ENCODE results near the gene BCL3. TPM values are rescaled to one million over a fixed set of nuclear protein-coding genes. Genes with fewer than 3 reads are reported as not detected.
"Not testable (repeated sequence)": the region's sequence is repeated elsewhere in the genome, so short reads cannot be mapped to it uniquely, and the experiment has no call there.

BCL3 gene
- total RNA-seq, 1 donor from 2014 or later, result 67.6 TPM

- not testable (repeated sequence) for ATAC-seq
Measured at GRCh38 chr19:44721369-44721768, 27.1 kb upstream of the BCL3 start.

- ATAC-seq, result no peak
Measured at GRCh38 chr19:44722131-44723121, 26.1 kb upstream of the BCL3 start.

- ATAC-seq, result peak; percentile 16
Measured at GRCh38 chr19:44723299-44723951, 25.1 kb upstream of the BCL3 start.

GRCh38 chr19:44723952-44724319 lies 24.6 kb upstream of the BCL3 start:
- peak; percentile 89 for ATAC-seq

- peak; percentile 38 for ATAC-seq
Measured at GRCh38 chr19:44725251-44725650, 23.3 kb upstream of the BCL3 start.

- no peak for ATAC-seq
Measured at GRCh38 chr19:44725684-44726083, 22.8 kb upstream of the BCL3 start.

- no peak for ATAC-seq
Measured at GRCh38 chr19:44726465-44726864, 22.0 kb upstream of the BCL3 start.

- ATAC-seq, result no peak
Measured at GRCh38 chr19:44728178-44728577, 20.3 kb upstream of the BCL3 start.

GRCh38 chr19:44729516-44730033 lies 18.9 kb upstream of the BCL3 start:
- ATAC-seq, result no peak

- no peak for ATAC-seq
Measured at GRCh38 chr19:44731081-44731480, 17.4 kb upstream of the BCL3 start.

GRCh38 chr19:44731622-44732021 lies 16.9 kb upstream of the BCL3 start:
- no peak for ATAC-seq

- ATAC-seq, result peak; percentile 9
Measured at GRCh38 chr19:44732235-44733014, 16.1 kb upstream of the BCL3 start.

GRCh38 chr19:44734357-44734756 lies 14.2 kb upstream of the BCL3 start:
- no peak for ATAC-seq

- ATAC-seq, result peak; percentile 62
Measured at GRCh38 chr19:44735011-44735410, 13.5 kb upstream of the BCL3 start.

- ATAC-seq, result no peak
Measured at GRCh38 chr19:44737238-44738071, 11.1 kb upstream of the BCL3 start.

GRCh38 chr19:44738136-44738535 lies 10.4 kb upstream of the BCL3 start:
- no peak for ATAC-seq

GRCh38 chr19:44738603-44739558 lies 9.6 kb upstream of the BCL3 start:
- no peak for ATAC-seq

GRCh38 chr19:44740351-44740824 lies 8.1 kb upstream of the BCL3 start:
- no peak for ATAC-seq

GRCh38 chr19:44741258-44741731 lies 7.2 kb upstream of the BCL3 start:
- peak; percentile 73 for ATAC-seq

GRCh38 chr19:44741841-44742329 lies 6.6 kb upstream of the BCL3 start:
- peak; percentile 92 for ATAC-seq

Data from esophagus mucosa (tissue), 1 donor.